AG04450 (cell line): ENCODE measurements around the gene NCAM1. TPM values are rescaled to one million over a fixed set of nuclear protein-coding genes. Genes with fewer than 3 reads are reported as not detected.

Experiments
- CTCF ChIA-PET: fragments of 300-600, 350-600 bp; formaldehyde crosslinking; extraction: SDS; loops from one replicate; lab custom pipeline; 2022; ENCODE audit warnings: antibody characterized with exemption, inconsistent platforms; lab: Charles Lee
- POLR2A ChIA-PET: fragments of 350-600 bp; formaldehyde crosslinking; extraction: SDS; loops from one replicate; lab custom pipeline; 2021; ENCODE audit warnings: antibody characterized with exemption, inconsistent platforms; lab: Yijun Ruan, JAX
- DNase-seq: peaks from one replicate; pipeline ENCODE4 v3.0.0-alpha.2; 2011; ENCODE audit warnings: low read depth, low spot score
- H3K27ac ChIP-seq: one replicate; pipeline ENCODE4 v1.5.1; 2012; ENCODE audit warnings: low read depth, low read length, control low read depth
- H3K27me3 ChIP-seq: one replicate; pipeline ENCODE4 v1.6.0; 2012; ENCODE audit warnings: low read length; ENCODE audit not compliant: control insufficient read depth, insufficient read depth
- H3K4me3 ChIP-seq: 2 replicates; pipeline ENCODE4 v1.5.1; 2011; ENCODE audit warnings: mild to moderate bottlenecking, low read depth, low read length, control low read depth
- H3K9me3 ChIP-seq: 2 replicates; pipeline ENCODE4 v1.5.1; 2012; ENCODE audit warnings: low read length; ENCODE audit not compliant: control insufficient read depth, insufficient read depth
- CTCF ChIP-seq: IDR thresholded peaks from 2 replicates; pipeline ENCODE4 v1.5.1; 2011; ENCODE audit warnings: low read depth, low read length, control low read depth, inconsistent platforms
- polyA plus RNA-seq: library from polyadenylated mRNA; depleted of rRNA; stranded (reverse); fragments of >200 nt; gene quantifications from 2 replicates; pipeline ENCODE4 v1.2.3, GENCODE V29; 2011

Gene NCAM1
- polyA plus RNA-seq, 1 experiment, result not detected

GRCh38 chr11:113195728-113196127 lies 234.5 kb downstream of the NCAM1 start:
- POLR2A ChIA-PET, result no interaction called here
- no peaks in the 10 kb centered on the region for H3K27me3 ChIP-seq
- H3K27ac ChIP-seq, result no peak overlapping the region
- no peak for TF ChIP-seq CTCF
- no peaks in the 10 kb centered on the region for H3K9me3 ChIP-seq
- no peak overlapping the region for H3K4me3 ChIP-seq
- CTCF ChIA-PET, result no interaction called here
- DNase-seq, result no peak

- H3K9me3 ChIP-seq, result no peaks in the 10 kb centered on the region
- H3K27me3 ChIP-seq, result no peaks in the 10 kb centered on the region
- CTCF ChIA-PET, result no interaction called here
- no peak overlapping the region for H3K4me3 ChIP-seq
- DNase-seq, result no peak
- POLR2A ChIA-PET, result no interaction called here
- no peak for TF ChIP-seq CTCF
- H3K27ac ChIP-seq, result no peak overlapping the region
Measured at GRCh38 chr11:113197446-113197845, 236.2 kb downstream of the NCAM1 start.

GRCh38 chr11:113198972-113199661 lies 237.9 kb downstream of the NCAM1 start:
- H3K4me3 ChIP-seq, result no peak overlapping the region
- H3K9me3 ChIP-seq, result no peaks in the 10 kb centered on the region
- CTCF ChIA-PET, result no interaction called here
- H3K27ac ChIP-seq, result no peak overlapping the region
- no peaks in the 10 kb centered on the region for H3K27me3 ChIP-seq
- POLR2A ChIA-PET, result no interaction called here
- DNase-seq, result no peak
- no peak for TF ChIP-seq CTCF

GRCh38 chr11:113199866-113200265 lies 238.6 kb downstream of the NCAM1 start:
- ChIA-PET CTCF (no interaction called here), POLR2A (no interaction called here)
- no peak for DNase-seq
- H3K9me3 ChIP-seq, result no peaks in the 10 kb centered on the region
- no peaks in the 10 kb centered on the region for H3K27me3 ChIP-seq
- no peak for TF ChIP-seq CTCF
- no peak overlapping the region for H3K27ac ChIP-seq
- H3K4me3 ChIP-seq, result no peak overlapping the region

GRCh38 chr11:113201054-113201818 lies 240.0 kb downstream of the NCAM1 start:
- TF ChIP-seq CTCF, result no peak
- POLR2A ChIA-PET, result no interaction called here
- no peak for DNase-seq
- H3K4me3 ChIP-seq, result no peak overlapping the region
- no peak overlapping the region for H3K27ac ChIP-seq
- no peaks in the 10 kb centered on the region for H3K27me3 ChIP-seq
- CTCF ChIA-PET, result no interaction called here
- no peaks in the 10 kb centered on the region for H3K9me3 ChIP-seq
